Prostate gland (tissue), 2 donors: ENCODE measurements around the gene ALG1.

Experiments
- POLR2A ChIP-seq: fragments of 450-650 bp; IDR thresholded peaks from one replicate; pipeline ENCODE4 v1.6.1; 2016; ENCODE audit warnings: antibody characterized with exemption, mild to moderate bottlenecking
- POLR2AphosphoS5 ChIP-seq: sonication (generic); formaldehyde crosslinking; IDR thresholded peaks from one replicate; pipeline ENCODE4 v1.6.1; 2017; ENCODE audit warnings: antibody characterized with exemption
- TF ChIP-seq, protein P1 (sequence below), 4 experiments: fragments of 200-600 bp in 2 of 4; fragments of 450-650 bp in 2 of 4; sonication (generic) in 2 of 4; IDR thresholded peaks; 1 replicate in 3 of 4; 2 replicates in 1 of 4; pipeline ENCODE4 v1.5.1; 2016 to 2019; ENCODE audit warnings: antibody characterized with exemption in 4 of 4, mild to moderate bottlenecking in 2 of 4, moderate library complexity in 2 of 4

DNA sequence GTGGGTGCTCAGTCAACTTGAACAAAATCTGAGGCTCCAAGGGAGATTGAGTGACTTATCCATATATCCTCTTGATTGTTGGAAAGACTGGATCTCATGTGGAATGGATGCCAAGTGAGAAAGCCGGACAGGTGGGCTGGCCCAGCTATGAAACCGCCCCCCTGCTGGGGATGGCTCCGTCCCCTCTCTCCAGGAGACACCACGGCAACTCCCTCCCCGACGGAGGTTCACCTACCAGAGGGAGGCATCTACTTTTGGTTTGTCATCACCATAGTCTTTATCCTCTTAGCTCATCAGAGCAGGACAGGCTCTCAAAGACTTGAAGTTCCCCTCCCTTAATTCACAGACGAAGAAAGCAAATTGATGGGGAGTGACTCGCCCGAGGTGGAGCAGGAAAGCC is 1.8 kb upstream of the ALG1 start:
- TF ChIP-seq, protein P1, sequence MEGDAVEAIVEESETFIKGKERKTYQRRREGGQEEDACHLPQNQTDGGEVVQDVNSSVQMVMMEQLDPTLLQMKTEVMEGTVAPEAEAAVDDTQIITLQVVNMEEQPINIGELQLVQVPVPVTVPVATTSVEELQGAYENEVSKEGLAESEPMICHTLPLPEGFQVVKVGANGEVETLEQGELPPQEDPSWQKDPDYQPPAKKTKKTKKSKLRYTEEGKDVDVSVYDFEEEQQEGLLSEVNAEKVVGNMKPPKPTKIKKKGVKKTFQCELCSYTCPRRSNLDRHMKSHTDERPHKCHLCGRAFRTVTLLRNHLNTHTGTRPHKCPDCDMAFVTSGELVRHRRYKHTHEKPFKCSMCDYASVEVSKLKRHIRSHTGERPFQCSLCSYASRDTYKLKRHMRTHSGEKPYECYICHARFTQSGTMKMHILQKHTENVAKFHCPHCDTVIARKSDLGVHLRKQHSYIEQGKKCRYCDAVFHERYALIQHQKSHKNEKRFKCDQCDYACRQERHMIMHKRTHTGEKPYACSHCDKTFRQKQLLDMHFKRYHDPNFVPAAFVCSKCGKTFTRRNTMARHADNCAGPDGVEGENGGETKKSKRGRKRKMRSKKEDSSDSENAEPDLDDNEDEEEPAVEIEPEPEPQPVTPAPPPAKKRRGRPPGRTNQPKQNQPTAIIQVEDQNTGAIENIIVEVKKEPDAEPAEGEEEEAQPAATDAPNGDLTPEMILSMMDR (IDR thresholded peaks at IDR 0.05), result no peak
- TF ChIP-seq POLR2A (no peak), POLR2AphosphoS5 (no peak)
